HG02870 (cell line): ENCODE data around the gene SYT1.

Experiments
- ATAC-seq: cut with Tn5 transposase; IDR thresholded peaks from one replicate; pipeline ENCODE4 v1.9.1; 2021; ENCODE audit warnings: mild to moderate bottlenecking, moderate library complexity; ENCODE audit not compliant: unreplicated experiment

The SYT1 gene

GRCh38 chr12:79487386-79488110 lies 623.0 kb downstream of the SYT1 start:
- no peak for ATAC-seq
